Choroid plexus epithelial cell (primary cell): ENCODE results near the gene CYB5A.
A peak's percentile ranks its signal among the peaks of the same experiment; 100 is the strongest.

Source experiments
- DNase-seq: peaks from one replicate; pipeline ENCODE4 v3.0.0-alpha.2; 2010; ENCODE audit warnings: low read depth
- H3K4me3 ChIP-seq: 2 replicates; pipeline ENCODE4 v1.5.1; 2011; ENCODE audit warnings: low read depth, mild to moderate bottlenecking, control low read depth, low read length, moderate library complexity
- CTCF ChIP-seq: conservative IDR thresholded peaks from 2 replicates; pipeline ENCODE4 v1.5.1; 2011; ENCODE audit warnings: low read depth, mild to moderate bottlenecking, control low read depth, inconsistent platforms, low read length, moderate library complexity

CYB5A gene

GRCh38 chr18:74314759-74315463, 23.1 kb upstream of the CYB5A start:
- H3K4me3 ChIP-seq: no peak overlapping the region
- TF ChIP-seq CTCF: no peak
- no peak for DNase-seq

GRCh38 chr18:74311000-74311399, 19.2 kb upstream of the CYB5A start:
- no peak for TF ChIP-seq CTCF
- no peak for DNase-seq
- H3K4me3 ChIP-seq: no peak overlapping the region

- peak; percentile 75 for DNase-seq
- peak; percentile 66 for TF ChIP-seq CTCF
- H3K4me3 ChIP-seq: no peak overlapping the region
These were observed 18.6 kb upstream of the CYB5A start for GRCh38 chr18:74310411-74310810.

GRCh38 chr18:74303936-74304335, 12.2 kb upstream of the CYB5A start:
- no peak for DNase-seq
- no peak overlapping the region for H3K4me3 ChIP-seq
- no peak for TF ChIP-seq CTCF

GRCh38 chr18:74303306-74303705, 11.5 kb upstream of the CYB5A start:
- TF ChIP-seq CTCF: no peak
- H3K4me3 ChIP-seq: no peak overlapping the region

GRCh38 chr18:74299746-74300145, 8.0 kb upstream of the CYB5A start:
- no peak overlapping the region for H3K4me3 ChIP-seq
- no peak for TF ChIP-seq CTCF
- no peak for DNase-seq

More at GRCh38 chr18:74303306-74303705, 11.5 kb upstream of the CYB5A start:
- DNase-seq: no peak

GRCh38 chr18:74299162-74299561, 7.4 kb upstream of the CYB5A start:
- no peak for DNase-seq
- TF ChIP-seq CTCF: no peak
- no peak overlapping the region for H3K4me3 ChIP-seq
